GM12872 (cell line): ENCODE data around the gene SPEM1.

Experiments used
- TF ChIP-seq, protein P1 (sequence below): IDR thresholded peaks from 3 replicates; pipeline ENCODE4 v1.5.1; 2011; ENCODE audit warnings: low read depth, mild to moderate bottlenecking, low read length, moderate library complexity; ENCODE audit not compliant: insufficient read depth

Gene SPEM1

DNA sequence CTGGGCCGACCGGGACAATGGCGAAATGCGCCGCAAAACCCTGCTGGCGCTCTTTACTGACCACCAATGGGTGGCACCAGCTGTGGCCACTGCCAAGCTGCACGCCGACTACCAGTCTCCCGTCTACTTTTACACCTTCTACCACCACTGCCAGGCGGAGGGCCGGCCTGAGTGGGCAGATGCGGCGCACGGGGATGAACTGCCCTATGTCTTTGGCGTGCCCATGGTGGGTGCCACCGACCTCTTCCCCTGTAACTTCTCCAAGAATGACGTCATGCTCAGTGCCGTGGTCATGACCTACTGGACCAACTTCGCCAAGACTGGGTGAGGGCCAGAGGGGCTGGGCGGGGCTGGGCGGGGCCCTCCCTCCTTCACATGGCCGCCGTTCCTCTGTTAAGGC lies 4.3 kb upstream of the SPEM1 start:
- TF ChIP-seq, protein P1, sequence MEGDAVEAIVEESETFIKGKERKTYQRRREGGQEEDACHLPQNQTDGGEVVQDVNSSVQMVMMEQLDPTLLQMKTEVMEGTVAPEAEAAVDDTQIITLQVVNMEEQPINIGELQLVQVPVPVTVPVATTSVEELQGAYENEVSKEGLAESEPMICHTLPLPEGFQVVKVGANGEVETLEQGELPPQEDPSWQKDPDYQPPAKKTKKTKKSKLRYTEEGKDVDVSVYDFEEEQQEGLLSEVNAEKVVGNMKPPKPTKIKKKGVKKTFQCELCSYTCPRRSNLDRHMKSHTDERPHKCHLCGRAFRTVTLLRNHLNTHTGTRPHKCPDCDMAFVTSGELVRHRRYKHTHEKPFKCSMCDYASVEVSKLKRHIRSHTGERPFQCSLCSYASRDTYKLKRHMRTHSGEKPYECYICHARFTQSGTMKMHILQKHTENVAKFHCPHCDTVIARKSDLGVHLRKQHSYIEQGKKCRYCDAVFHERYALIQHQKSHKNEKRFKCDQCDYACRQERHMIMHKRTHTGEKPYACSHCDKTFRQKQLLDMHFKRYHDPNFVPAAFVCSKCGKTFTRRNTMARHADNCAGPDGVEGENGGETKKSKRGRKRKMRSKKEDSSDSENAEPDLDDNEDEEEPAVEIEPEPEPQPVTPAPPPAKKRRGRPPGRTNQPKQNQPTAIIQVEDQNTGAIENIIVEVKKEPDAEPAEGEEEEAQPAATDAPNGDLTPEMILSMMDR, result no peak

DNA sequence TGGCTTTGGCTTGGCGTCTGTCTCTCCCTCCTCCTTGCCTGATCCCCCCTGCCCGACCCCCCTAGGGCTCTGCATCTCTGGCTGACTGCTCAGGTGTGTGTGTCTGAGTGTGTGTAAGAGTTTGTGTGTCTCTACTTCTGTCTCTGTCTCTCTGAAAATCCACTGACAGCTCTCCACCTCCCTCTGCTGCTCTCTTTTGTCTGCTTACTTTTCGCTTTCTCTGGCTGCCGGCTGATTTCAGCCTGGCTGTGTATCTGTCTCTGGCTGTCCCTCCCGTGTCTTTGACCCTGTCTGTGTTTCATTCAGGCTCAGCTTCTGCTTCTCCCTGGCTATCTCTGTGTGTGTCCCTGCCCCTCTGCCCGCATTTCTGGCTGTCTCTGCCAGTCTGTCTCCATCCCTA lies 3.8 kb upstream of the SPEM1 start:
- TF ChIP-seq, protein P1, result no peak

DNA sequence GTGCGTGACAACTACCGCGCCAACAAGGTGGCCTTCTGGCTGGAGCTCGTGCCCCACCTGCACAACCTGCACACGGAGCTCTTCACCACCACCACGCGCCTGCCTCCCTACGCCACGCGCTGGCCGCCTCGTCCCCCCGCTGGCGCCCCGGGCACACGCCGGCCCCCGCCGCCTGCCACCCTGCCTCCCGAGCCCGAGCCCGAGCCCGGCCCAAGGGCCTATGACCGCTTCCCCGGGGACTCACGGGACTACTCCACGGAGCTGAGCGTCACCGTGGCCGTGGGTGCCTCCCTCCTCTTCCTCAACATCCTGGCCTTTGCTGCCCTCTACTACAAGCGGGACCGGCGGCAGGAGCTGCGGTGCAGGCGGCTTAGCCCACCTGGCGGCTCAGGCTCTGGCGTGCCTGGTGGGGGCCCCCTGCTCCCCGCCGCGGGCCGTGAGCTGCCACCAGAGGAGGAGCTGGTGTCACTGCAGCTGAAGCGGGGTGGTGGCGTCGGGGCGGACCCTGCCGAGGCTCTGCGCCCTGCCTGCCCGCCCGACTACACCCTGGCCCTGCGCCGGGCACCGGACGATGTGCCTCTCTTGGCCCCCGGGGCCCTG lies 3.0 kb upstream of the SPEM1 start:
- TF ChIP-seq, protein P1, result no peak

DNA sequence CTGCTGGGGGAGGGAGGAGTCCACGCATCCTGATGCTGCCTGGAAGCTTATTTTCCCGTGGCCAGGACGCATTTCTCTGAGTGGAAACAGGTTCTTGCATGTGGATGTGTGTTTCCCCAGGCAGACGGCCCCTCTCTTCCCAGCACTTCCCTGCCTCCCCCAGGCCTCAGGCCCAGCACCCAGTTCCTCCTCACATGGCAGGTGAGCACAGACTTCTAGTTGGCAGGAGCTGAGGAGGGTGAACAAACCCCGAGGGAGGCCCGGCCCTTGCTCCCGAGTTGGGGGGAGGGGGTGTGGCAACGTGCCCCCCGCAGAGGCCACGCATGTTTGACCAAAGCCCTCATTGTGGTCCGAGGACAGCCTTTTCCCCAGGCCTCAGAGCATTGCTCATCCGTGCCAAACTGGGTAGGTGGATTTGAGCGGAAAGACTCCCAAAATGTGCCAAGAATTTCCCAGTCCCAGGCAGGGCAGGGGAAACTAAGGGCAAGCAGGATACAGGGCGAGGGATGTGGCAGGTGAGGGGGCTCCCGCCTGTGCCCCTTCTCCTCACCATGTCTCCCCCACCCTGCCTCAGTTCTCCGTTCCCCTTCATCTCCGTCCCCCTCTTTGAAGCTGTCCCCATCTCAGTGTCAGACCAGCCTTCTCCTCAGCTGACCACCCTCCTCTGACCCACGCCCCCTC lies 1.5 kb upstream of the SPEM1 start:
- TF ChIP-seq, protein P1, result no peak

DNA sequence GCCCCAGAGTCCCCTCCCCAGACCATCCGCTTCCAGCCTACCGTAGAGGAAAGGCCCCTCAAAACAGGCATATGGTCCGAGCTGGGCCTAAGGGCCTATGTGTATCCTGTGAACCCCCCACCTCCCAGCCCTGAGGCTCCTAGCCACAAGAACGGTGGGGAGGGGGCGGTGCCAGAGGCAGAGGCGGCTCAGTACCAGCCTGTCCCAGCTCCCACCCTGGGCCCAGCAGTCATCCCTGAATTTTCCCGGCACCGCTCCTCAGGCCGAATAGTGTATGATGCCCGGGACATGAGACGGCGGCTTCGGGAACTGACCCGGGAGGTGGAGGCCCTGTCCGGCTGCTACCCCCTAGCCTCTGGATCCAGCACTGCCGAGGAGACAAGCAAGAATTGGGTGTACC lies 1.1 kb downstream of the SPEM1 start:
- TF ChIP-seq, protein P1, result no peak

DNA sequence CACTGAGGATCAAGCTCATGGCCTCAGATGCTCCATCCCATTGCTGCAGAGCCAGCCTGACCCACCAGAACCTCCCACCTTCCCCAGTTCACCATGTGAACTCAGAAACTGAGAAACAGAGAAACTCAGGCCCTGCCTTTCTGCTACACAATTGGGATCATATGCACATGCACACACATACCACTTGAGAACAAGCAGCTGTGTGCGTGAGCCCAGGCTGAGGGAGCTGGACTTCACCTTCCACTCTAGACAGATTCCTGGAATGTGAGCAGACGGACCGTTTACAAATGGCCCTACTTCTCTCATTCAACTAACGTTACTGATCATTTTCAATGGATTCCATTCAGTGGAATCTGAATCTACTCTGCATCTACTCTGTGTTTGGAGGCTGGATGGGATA lies 3.6 kb downstream of the SPEM1 start:
- TF ChIP-seq, protein P1, result no peak

DNA sequence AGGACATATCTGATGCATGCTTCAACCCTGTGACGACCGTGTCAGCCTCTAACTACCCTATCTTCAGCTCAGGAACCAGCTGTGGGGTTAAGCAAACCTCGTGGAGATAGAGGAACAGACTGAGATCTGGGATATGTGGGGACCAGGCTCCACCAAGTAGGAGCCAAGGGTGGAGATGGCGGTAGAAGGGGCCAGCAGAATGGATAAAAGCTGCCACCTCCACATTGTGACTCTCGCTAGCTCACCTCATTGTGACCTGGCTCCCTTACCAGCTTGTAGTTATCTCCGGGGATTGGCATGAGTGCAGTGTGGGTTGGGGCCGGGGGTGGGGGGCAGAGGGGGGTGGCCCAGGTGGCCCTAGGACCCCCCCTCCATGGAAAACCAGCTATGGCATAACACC lies 5.2 kb downstream of the SPEM1 start, which contains the start of gene SPEM2:
TSS of gene SPEM2 (plus strand) at position 301 of the 400 bp plus-strand sequence. CDS start at position 374, 73 bp downstream.
- TF ChIP-seq, protein P1, result no peak
